ENCODE measurements around the gene TTN. TPM values are rescaled to one million over a fixed set of nuclear protein-coding genes. Genes with fewer than 3 reads are reported as not detected.

Gene TTN
- total RNA-seq, 1 donor from 2014 or later = under 0.01 TPM

DNA sequence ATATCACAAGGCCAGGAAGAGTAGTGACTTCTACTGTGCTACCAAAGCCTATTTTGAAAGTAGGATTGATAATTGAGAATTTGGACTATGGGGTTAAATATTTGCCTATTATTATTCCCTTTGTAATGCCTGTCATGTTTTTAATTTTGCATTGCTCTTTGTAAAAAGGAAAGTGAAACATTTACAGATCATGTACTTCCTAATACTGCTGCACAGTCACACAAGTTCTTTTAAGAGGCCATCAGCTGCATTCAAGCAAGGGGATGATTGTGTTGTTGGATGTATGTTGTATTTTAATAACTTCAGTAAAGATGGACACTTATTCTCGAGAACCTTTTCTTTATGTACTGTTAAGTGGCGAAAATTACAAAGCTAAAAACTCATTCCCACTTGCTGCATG, 256.9 kb downstream of the TTN start:
- TF ChIP-seq, protein P1, sequence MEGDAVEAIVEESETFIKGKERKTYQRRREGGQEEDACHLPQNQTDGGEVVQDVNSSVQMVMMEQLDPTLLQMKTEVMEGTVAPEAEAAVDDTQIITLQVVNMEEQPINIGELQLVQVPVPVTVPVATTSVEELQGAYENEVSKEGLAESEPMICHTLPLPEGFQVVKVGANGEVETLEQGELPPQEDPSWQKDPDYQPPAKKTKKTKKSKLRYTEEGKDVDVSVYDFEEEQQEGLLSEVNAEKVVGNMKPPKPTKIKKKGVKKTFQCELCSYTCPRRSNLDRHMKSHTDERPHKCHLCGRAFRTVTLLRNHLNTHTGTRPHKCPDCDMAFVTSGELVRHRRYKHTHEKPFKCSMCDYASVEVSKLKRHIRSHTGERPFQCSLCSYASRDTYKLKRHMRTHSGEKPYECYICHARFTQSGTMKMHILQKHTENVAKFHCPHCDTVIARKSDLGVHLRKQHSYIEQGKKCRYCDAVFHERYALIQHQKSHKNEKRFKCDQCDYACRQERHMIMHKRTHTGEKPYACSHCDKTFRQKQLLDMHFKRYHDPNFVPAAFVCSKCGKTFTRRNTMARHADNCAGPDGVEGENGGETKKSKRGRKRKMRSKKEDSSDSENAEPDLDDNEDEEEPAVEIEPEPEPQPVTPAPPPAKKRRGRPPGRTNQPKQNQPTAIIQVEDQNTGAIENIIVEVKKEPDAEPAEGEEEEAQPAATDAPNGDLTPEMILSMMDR (IDR thresholded peaks at IDR 0.05; ENCODE audit: insufficient read depth, low read length, severe bottlenecking) = no peak
- H3K4me3 ChIP-seq (ENCODE audit: low read depth, low read length) = no peak overlapping the region
- DNase-seq (ENCODE audit: low read depth) = no peak
- no peaks in the 10 kb centered on the region for H3K36me3 ChIP-seq (ENCODE audit: control insufficient read depth, insufficient read depth, low read length)
- FAIRE-seq = no peak
- H3K27me3 ChIP-seq (ENCODE audit: control insufficient read depth, insufficient read depth, low read length) = no peaks in the 10 kb centered on the region

DNA sequence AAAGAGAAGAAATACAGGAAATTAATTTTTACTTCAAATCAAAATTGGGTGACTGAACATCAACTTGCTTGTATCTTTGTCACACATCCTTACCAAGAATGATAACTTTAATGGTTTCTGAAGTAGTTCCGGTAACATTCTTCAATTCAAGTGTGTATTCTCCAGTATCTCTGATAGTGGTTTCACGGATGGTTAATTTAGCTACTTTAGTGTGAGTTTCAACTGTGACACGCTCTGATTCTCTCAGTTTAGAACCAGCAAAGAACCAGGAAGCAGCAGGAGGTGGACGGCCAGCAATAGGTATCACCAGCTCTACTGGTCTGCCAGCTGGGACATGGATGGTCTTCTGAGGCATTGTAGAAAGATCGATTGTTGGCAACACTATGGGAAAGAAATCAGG, 264.7 kb downstream of the TTN start:
- FAIRE-seq = no peak
- Histone ChIP-seq H3K27me3 (ENCODE audit: control insufficient read depth, insufficient read depth, low read length) (no peaks in the 10 kb centered on the region), H3K36me3 (ENCODE audit: control insufficient read depth, insufficient read depth, low read length) (no peaks in the 10 kb centered on the region), H3K4me3 (ENCODE audit: low read depth, low read length) (no peak overlapping the region)
- TF ChIP-seq, protein P1 (IDR thresholded peaks at IDR 0.05; ENCODE audit: insufficient read depth, low read length, severe bottlenecking) = no peak
- no peak for DNase-seq (ENCODE audit: low read depth)

GRCh38 chr2:178542161-178542560, 265.1 kb downstream of the TTN start:
- H3K27me3 ChIP-seq (ENCODE audit: control insufficient read depth, insufficient read depth, low read length) = no peaks in the 10 kb centered on the region
- H3K36me3 ChIP-seq (ENCODE audit: control insufficient read depth, insufficient read depth, low read length) = no peaks in the 10 kb centered on the region
- H3K4me3 ChIP-seq (ENCODE audit: low read depth, low read length) = no peak overlapping the region
- FAIRE-seq = no peak
- TF ChIP-seq, protein P1 (IDR thresholded peaks at IDR 0.05; ENCODE audit: insufficient read depth, low read length, severe bottlenecking) = no peak
- no peak for DNase-seq (ENCODE audit: low read depth)

GRCh38 chr2:178536037-178536436, 271.2 kb downstream of the TTN start:
- no peak overlapping the region for H3K4me3 ChIP-seq (ENCODE audit: low read depth, low read length)
- no peak for FAIRE-seq
- DNase-seq (ENCODE audit: low read depth) = no peak
- no peaks in the 10 kb centered on the region for H3K27me3 ChIP-seq (ENCODE audit: control insufficient read depth, insufficient read depth, low read length)
- H3K36me3 ChIP-seq (ENCODE audit: control insufficient read depth, insufficient read depth, low read length) = peaks cover 2% of the 10 kb centered on the region
- TF ChIP-seq, protein P1 (IDR thresholded peaks at IDR 0.05; ENCODE audit: insufficient read depth, low read length, severe bottlenecking) = no peak

GRCh38 chr2:178531168-178531567, 276.1 kb downstream of the TTN start:
- FAIRE-seq (no peak), DNase-seq (ENCODE audit: low read depth) (no peak)
- H3K4me3 ChIP-seq (ENCODE audit: low read depth, low read length) = no peak overlapping the region
- H3K27me3 ChIP-seq (ENCODE audit: control insufficient read depth, insufficient read depth, low read length) = no peaks in the 10 kb centered on the region
- TF ChIP-seq, protein P1 (IDR thresholded peaks at IDR 0.05; ENCODE audit: insufficient read depth, low read length, severe bottlenecking) = no peak
- H3K36me3 ChIP-seq (ENCODE audit: control insufficient read depth, insufficient read depth, low read length) = peaks cover 2% of the 10 kb centered on the region

DNA sequence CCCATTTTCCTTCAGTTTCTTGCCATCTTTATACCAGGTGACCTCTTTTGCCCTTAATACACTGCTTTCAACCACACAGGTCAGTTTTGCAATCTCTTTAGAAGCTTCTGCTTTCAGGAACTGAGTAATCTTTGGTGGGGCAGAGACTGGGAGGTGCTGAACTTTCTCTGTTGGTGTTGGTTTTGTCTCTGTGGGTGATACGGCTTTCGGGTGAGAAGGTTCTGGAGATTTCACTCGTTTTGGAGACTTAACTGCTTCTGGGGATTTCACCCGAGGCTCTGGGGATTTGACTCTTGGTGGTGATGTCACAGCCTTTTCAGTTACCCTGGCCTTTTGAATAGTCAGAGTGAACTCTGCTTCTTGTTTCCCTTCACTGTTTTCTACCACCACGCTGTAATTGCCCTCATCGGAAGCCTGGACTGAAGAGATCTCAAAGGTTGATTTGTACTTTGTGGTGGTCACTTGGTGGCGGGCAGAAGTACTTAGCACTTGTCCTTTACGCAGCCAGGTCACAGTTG, 276.5 kb downstream of the TTN start:
- H3K27me3 ChIP-seq (ENCODE audit: control insufficient read depth, insufficient read depth, low read length) = no peaks in the 10 kb centered on the region
- no peak for FAIRE-seq
- TF ChIP-seq, protein P1 (IDR thresholded peaks at IDR 0.05; ENCODE audit: insufficient read depth, low read length, severe bottlenecking) = no peak
- H3K36me3 ChIP-seq (ENCODE audit: control insufficient read depth, insufficient read depth, low read length) = peaks cover 2% of the 10 kb centered on the region
- no peak overlapping the region for H3K4me3 ChIP-seq (ENCODE audit: low read depth, low read length)
- peak; percentile 12 for DNase-seq (ENCODE audit: low read depth)
